NCI-H1092 treated with DMSO at 0.1 percent for 48 hours (cell line): ENCODE measurements around the gene SYT4.
"Not testable (repeated sequence)": the region's sequence is repeated elsewhere in the genome, so short reads cannot be mapped to it uniquely, and the experiment has no call there.

ENCODE experiments used
- DNase-seq: peaks from one replicate; lab custom pipeline; 2025; lab: John Stamatoyannopoulos, UW

The SYT4 gene

GRCh38 chr18:43277164-43277600 is at the start of gene SYT4:
TSS of gene SYT4 (minus strand) at chr18:43277490. CDS start at chr18:43277281, 209 bp downstream.
- DNase-seq: peak; percentile 89

GRCh38 chr18:43322132-43322531 is 44.8 kb upstream of the SYT4 start:
- DNase-seq: no peak

- no peak for DNase-seq
These were observed 37.7 kb upstream of the SYT4 start for GRCh38 chr18:43314941-43315340.

- DNase-seq: no peak
These were observed 35.6 kb upstream of the SYT4 start for GRCh38 chr18:43312891-43313290.

GRCh38 chr18:43310239-43310638 is 32.9 kb upstream of the SYT4 start:
- no peak for DNase-seq

- DNase-seq: no peak
These were observed 26.1 kb upstream of the SYT4 start for GRCh38 chr18:43303376-43303775.

- not testable (repeated sequence) for DNase-seq
These were observed 8.9 kb upstream of the SYT4 start for GRCh38 chr18:43286187-43286586.

GRCh38 chr18:43283299-43283698 is 6.0 kb upstream of the SYT4 start:
- no peak for DNase-seq

- DNase-seq: peak; percentile 91
These were observed 1.9 kb upstream of the SYT4 start for GRCh38 chr18:43279015-43279744.

- peak; percentile 45 for DNase-seq
These were observed 1.1 kb upstream of the SYT4 start for GRCh38 chr18:43278355-43278754.

GRCh38 chr18:43276491-43276890 is 799 bp downstream of the SYT4 start:
- DNase-seq: peak; percentile 74

- DNase-seq: no peak
These were observed 1.7 kb downstream of the SYT4 start for GRCh38 chr18:43275546-43275945.

- DNase-seq: no peak
These were observed 2.8 kb downstream of the SYT4 start for GRCh38 chr18:43274526-43274925.

GRCh38 chr18:43271593-43272432 is 5.5 kb downstream of the SYT4 start:
- DNase-seq: peak; percentile 65

- no peak for DNase-seq
These were observed 9.5 kb downstream of the SYT4 start for GRCh38 chr18:43267818-43268217.

- no peak for DNase-seq
These were observed 11.8 kb downstream of the SYT4 start for GRCh38 chr18:43265465-43265864.

- DNase-seq: no peak
These were observed 28.6 kb downstream of the SYT4 start for GRCh38 chr18:43248610-43249249.

- DNase-seq: no peak
These were observed 29.3 kb downstream of the SYT4 start for GRCh38 chr18:43247944-43248343.

GRCh38 chr18:43238429-43238828 is 38.9 kb downstream of the SYT4 start:
- DNase-seq: no peak

- DNase-seq: no peak
These were observed 40.4 kb downstream of the SYT4 start for GRCh38 chr18:43236921-43237320.

GRCh38 chr18:43234889-43235288 is 42.4 kb downstream of the SYT4 start:
- DNase-seq: no peak

GRCh38 chr18:43222501-43222900 is 54.8 kb downstream of the SYT4 start:
- no peak for DNase-seq

- no peak for DNase-seq
These were observed 56.6 kb downstream of the SYT4 start for GRCh38 chr18:43220691-43221090.
